Memory B cell (primary cell): Measurements from ENCODE around the gene TGFB1.

Experiments
- ATAC-seq: fragments of 150-1000 bp; cut with Tn5 transposase; 2 replicates; pipeline ENCODE4 v1.10.0; 2021; ENCODE audit warnings: low read depth, mild to moderate bottlenecking, moderate library complexity
- DNase-seq, 2 donors: peaks; one replicate each; pipeline ENCODE4 v3.0.0; 2022; ENCODE audit warnings: low spot score in 2 of 2
- H3K27ac Mint-ChIP-seq: one replicate; pipeline ENCODE4 v1.8.0; 2022; ENCODE audit warnings: mild to moderate bottlenecking, moderate library complexity, mixed read lengths
- H3K27me3 Mint-ChIP-seq: one replicate; pipeline ENCODE4 v1.8.0; 2022; ENCODE audit warnings: mixed read lengths
- H3K36me3 Mint-ChIP-seq: one replicate; pipeline ENCODE4 v1.8.0; 2022; ENCODE audit warnings: mild to moderate bottlenecking, mixed read lengths
- H3K4me1 Mint-ChIP-seq: one replicate; pipeline ENCODE4 v1.8.0; 2022; ENCODE audit warnings: mixed read lengths
- H3K4me3 Mint-ChIP-seq: one replicate; pipeline ENCODE4 v1.8.0; 2022; ENCODE audit warnings: mild to moderate bottlenecking, moderate library complexity, mixed read lengths
- H3K9me3 Mint-ChIP-seq: one replicate; pipeline ENCODE4 v1.8.0; 2022; ENCODE audit warnings: mixed read lengths

Gene TGFB1

DNA sequence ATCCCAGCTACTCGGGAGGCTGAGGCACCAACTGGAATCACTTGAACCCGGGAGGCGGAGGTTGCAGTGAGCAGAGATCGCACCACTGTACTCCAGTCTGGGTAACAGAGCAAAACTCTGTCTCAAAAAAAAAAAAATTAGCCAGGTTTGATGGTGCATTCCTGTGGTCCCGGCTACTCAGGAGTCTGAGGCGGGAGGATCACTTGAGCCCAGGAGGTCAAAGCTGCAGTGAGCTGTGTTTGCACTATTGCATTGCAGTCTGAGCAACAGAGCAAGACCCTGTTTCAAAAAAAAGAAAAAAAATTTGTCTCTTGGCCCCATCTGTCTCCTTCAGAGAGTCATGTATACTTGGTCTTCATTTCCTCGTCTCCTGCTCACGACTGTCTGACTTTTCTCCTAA, 42.1 kb downstream of the TGFB1 start:
- Mint-ChIP-seq H3K4me1 (peaks cover 47% of the 10 kb centered on the region), H3K36me3 (peaks cover 19% of the 10 kb centered on the region), H3K9me3 (no peaks in the 10 kb centered on the region), H3K27me3 (no peaks in the 10 kb centered on the region), H3K27ac (no peak overlapping the region), H3K4me3 (peak overlapping the region; percentile 55)
- ATAC-seq = no peak
- no peak for DNase-seq

DNA sequence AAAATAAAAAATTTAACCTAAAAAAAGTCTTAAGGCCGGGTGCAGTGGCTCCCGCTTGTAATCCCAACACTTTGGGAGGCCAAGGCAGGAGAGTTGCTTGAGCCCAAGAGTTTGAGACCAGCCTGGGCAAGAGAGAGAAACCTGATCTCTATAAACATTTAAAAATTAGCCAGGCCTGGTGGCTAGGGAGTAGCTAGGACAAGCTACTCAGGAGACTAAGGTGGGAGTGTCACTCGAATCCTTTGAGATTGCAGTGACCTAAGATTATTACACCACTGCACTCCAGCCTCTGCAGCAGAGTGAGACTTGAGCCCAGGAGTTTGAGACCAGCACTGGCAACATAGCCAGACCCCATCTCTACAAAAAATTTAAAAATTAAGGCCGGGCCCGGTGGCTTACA, 42.6 kb downstream of the TGFB1 start:
- H3K27me3 Mint-ChIP-seq = no peaks in the 10 kb centered on the region
- H3K27ac Mint-ChIP-seq = peak overlapping the region; percentile 100
- H3K4me1 Mint-ChIP-seq = peaks cover 47% of the 10 kb centered on the region
- no peak overlapping the region for H3K4me3 Mint-ChIP-seq
- no peaks in the 10 kb centered on the region for H3K9me3 Mint-ChIP-seq
- no peak for DNase-seq
- H3K36me3 Mint-ChIP-seq = peaks cover 15% of the 10 kb centered on the region
- ATAC-seq = no peak

GRCh38 chr19:41310033-41310831, 43.5 kb downstream of the TGFB1 start, which contains the start of gene CCDC97:
Gene CCDC97 (plus strand): TSS chr19:41310172. CDS start chr19:41310311, 139 bp downstream.
- Mint-ChIP-seq H3K27me3 (no peaks in the 10 kb centered on the region), H3K4me3 (peak within 1 kb of the TSS; percentile 96), H3K36me3 (peaks cover 16% of the 10 kb centered on the region), H3K27ac (peak within 1 kb of the TSS; percentile 100), H3K9me3 (no peaks in the 10 kb centered on the region), H3K4me1 (peaks cover 47% of the 10 kb centered on the region)
- ATAC-seq = peak; percentile 68
- DNase-seq = peak; percentile 92 to 93

- no peak for ATAC-seq
- H3K9me3 Mint-ChIP-seq = no peaks in the 10 kb centered on the region
- H3K27ac Mint-ChIP-seq = peak overlapping the region; percentile 100
- H3K4me3 Mint-ChIP-seq = peak overlapping the region; percentile 96
- H3K36me3 Mint-ChIP-seq = peaks cover 18% of the 10 kb centered on the region
- DNase-seq = no peak
- H3K27me3 Mint-ChIP-seq = no peaks in the 10 kb centered on the region
- H3K4me1 Mint-ChIP-seq = peaks cover 47% of the 10 kb centered on the region
Measured at GRCh38 chr19:41309180-41310032, 44.3 kb downstream of the TGFB1 start.

- ATAC-seq = peak; percentile 71
- Mint-ChIP-seq H3K27me3 (no peaks in the 10 kb centered on the region), H3K36me3 (peaks cover 23% of the 10 kb centered on the region), H3K4me1 (peaks cover 49% of the 10 kb centered on the region), H3K9me3 (no peaks in the 10 kb centered on the region), H3K4me3 (peak overlapping the region; percentile 96), H3K27ac (peak overlapping the region; percentile 100)
- peak; percentile 96 to 99 for DNase-seq
Measured at GRCh38 chr19:41308450-41309179, 45.1 kb downstream of the TGFB1 start.

DNA sequence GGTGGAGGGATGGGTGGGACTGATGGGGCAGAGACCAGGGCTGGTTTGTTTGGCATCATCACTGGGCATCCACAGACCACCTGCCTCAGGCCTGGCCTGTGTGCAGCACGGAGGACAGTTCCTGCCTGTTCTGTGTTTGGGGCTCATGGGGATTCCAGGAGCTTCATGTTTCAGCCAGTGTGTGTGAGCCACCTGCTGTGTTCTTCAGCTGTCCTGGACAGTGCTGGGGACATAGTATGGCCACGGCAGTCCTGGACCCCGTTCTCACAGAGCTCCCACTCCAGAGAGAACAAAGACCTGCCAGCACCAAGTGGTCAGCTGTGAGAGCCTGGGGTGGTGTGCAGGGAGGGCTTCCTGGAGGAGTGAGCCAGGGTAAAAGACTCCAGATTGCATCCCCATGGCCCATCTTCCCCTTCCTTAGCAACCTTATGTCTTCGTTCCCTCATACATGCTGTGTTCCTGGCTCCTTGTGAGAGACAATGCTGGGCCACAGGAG, 45.7 kb downstream of the TGFB1 start:
- Mint-ChIP-seq H3K27ac (peak overlapping the region; percentile 100), H3K9me3 (no peaks in the 10 kb centered on the region), H3K36me3 (peaks cover 17% of the 10 kb centered on the region), H3K4me3 (peak overlapping the region; percentile 96), H3K4me1 (peaks cover 44% of the 10 kb centered on the region), H3K27me3 (no peaks in the 10 kb centered on the region)
- DNase-seq (no peak), ATAC-seq (peak; percentile 5)

DNA sequence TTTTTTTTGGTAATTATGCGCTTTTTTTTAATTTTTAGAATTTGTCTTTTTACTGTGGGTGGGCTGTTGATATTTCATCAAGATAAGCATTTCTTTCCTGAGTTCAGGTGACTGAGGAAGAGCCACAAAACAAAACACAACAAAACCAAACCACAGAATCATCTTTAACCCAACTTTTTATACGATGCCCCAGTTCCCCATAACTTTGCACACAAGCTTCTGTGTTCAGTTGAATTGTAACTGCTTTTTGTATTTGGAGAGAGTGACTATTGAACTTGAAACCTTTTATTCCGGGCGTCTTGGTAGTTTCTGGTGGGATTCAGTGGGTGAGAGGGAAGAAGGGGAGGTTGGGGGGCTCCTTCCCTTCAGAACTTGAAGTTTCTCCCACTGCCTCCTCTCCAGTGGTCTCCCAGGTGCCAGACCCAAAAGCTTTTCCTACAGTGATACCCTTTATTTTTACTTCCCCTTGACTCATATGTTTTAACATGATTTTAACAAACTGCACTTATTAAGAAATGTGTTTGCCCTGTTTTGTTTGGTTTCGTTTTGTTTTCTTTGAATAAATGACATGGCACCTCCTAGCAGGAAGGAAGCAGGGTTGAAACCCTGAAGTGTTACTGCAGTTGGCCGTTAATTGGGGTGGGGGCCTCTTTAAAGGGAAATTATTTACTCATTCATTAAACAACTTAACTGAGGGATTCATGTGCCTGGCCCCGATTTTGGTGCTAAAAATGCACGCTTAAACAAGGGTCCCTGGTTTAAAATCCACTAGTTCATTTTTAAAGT, 46.4 kb downstream of the TGFB1 start:
- Mint-ChIP-seq H3K4me1 (peaks cover 45% of the 10 kb centered on the region), H3K27ac (peak overlapping the region; percentile 100), H3K9me3 (no peaks in the 10 kb centered on the region), H3K4me3 (peak overlapping the region; percentile 40), H3K27me3 (no peaks in the 10 kb centered on the region), H3K36me3 (peaks cover 20% of the 10 kb centered on the region)
- ATAC-seq (no peak), DNase-seq (no peak)

DNA sequence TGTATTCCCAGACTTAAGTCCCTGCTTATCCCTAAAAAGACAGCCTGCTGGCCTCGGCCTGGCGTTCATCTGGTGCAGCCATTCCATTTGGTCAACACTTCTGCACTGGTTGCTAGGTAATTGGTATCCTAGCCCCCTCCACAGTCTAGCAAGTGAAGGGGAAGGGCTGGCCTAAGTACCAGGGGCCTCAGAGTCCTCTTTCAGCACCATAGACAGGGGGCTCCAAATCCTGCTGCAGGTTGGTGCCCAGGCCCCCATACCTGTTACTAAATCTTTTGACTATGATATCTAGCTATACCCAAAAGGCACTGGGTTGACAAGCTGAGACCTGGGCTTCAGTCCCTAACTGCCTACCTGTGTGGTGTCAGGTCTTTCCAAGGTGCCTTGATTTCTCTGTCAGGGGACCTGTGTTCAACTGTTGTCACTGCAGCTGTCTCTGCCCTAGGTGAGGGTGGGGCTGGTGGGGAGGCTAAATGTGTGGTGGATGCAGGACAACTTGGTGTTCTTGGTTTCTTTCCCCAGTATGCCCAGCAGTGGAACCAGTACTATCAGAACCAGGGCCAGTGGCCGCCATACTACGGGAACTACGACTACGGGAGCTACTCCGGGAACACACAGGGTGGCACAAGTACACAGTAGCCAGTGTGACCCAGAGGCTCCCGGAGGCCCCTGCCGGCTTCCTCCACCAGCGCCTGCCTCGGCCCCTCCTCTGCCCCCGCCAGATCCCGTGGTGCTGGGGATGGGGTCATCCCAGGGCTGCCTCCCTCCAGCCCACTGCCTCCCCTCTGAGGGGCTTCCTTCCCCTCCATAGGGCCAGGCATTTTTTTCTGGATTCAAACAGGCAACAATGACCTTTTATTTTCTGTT, 47.6 kb downstream of the TGFB1 start:
- Mint-ChIP-seq H3K4me1 (peaks cover 45% of the 10 kb centered on the region), H3K27ac (peak overlapping the region; percentile 100), H3K4me3 (no peak overlapping the region), H3K9me3 (no peaks in the 10 kb centered on the region), H3K27me3 (no peaks in the 10 kb centered on the region), H3K36me3 (peaks cover 24% of the 10 kb centered on the region)
- no peak for DNase-seq
- ATAC-seq = no peak

GRCh38 chr19:41304706-41305483, 48.8 kb downstream of the TGFB1 start:
- Mint-ChIP-seq H3K9me3 (no peaks in the 10 kb centered on the region), H3K4me3 (no peak overlapping the region), H3K27ac (peak overlapping the region; percentile 100), H3K36me3 (peaks cover 24% of the 10 kb centered on the region), H3K4me1 (peaks cover 47% of the 10 kb centered on the region), H3K27me3 (no peaks in the 10 kb centered on the region)
- ATAC-seq (no peak), DNase-seq (no peak)

DNA sequence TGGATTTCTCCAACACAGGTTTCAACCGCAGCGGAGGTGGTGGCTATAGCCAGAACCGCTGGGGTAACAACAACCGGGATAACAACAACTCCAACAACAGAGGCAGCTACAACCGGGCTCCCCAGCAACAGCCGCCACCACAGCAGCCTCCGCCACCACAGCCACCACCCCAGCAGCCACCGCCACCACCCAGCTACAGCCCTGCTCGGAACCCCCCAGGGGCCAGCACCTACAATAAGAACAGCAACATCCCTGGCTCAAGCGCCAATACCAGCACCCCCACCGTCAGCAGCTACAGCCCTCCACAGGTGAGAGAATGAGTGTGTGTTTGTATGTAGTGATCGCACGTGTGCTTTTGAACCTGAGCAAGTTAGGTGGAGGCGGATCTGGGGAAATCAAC, 49.8 kb downstream of the TGFB1 start:
- Mint-ChIP-seq H3K36me3 (peaks cover 24% of the 10 kb centered on the region), H3K9me3 (no peaks in the 10 kb centered on the region), H3K27me3 (no peaks in the 10 kb centered on the region), H3K27ac (peak overlapping the region; percentile 100), H3K4me1 (peaks cover 46% of the 10 kb centered on the region), H3K4me3 (no peak overlapping the region)
- DNase-seq = no peak
- no peak for ATAC-seq

- peaks cover 44% of the 10 kb centered on the region for H3K4me1 Mint-ChIP-seq
- H3K27me3 Mint-ChIP-seq = no peaks in the 10 kb centered on the region
- DNase-seq (peak; percentile 65 to 66), ATAC-seq (peak; percentile 62)
- no peaks in the 10 kb centered on the region for H3K9me3 Mint-ChIP-seq
- peaks cover 24% of the 10 kb centered on the region for H3K36me3 Mint-ChIP-seq
- peak overlapping the region; percentile 100 for H3K27ac Mint-ChIP-seq
- peak overlapping the region; percentile 61 for H3K4me3 Mint-ChIP-seq
Measured at GRCh38 chr19:41302624-41303351, 50.9 kb downstream of the TGFB1 start.
